Measurements from ENCODE around the gene MTG1.
"Not testable (repeated sequence)": the region's sequence is repeated elsewhere in the genome, so short reads cannot be mapped to it uniquely, and the experiment has no call there.

DNA sequence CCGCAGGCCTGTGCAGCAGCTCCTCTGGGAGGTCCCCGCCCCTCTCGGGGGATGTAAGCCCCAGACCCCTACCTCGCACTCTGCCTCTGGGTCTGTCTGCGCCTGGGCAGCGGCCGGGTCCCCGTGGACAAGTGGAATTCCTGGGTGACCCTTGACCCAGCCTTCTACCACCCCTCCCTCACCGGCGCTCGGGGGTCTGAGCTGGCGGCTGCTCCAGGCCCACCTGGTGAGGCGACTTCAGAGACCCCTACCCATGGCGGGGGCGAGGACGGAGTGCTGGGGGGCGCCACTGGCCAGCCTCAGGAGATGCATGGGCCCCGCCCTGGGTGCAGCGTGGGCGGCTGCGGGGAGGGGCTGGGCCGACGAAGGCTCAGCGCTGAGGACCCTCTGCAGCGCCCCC lies 38.8 kb downstream of the MTG1 start:
- TF ChIP-seq EZH2 (IDR thresholded peaks at IDR 0.05; ENCODE audit: borderline replicate concordance, insufficient read depth, low read depth, low read length, poor library complexity, severe bottlenecking); CTCF (IDR thresholded peaks at IDR 0.05): not testable (repeated sequence)

Measured in B cell (primary cell).